Spleen (tissue), 7 donors: ENCODE data around the gene CBX2.

ENCODE experiments used
- CTCF ChIP-seq, 11 experiments: fragments of 200-600 bp in 7 of 11; fragments of 450-650 bp in 4 of 11; sonication (generic) in 4 of 11; IDR thresholded peaks in 8 of 11; conservative IDR thresholded peaks in 3 of 11; 1 replicate in 7 of 11; 2 replicates in 4 of 11; pipeline versions ENCODE4 v1.4.0 to v1.8.0; 2016 to 2021; ENCODE audit warnings: antibody characterized with exemption in 11 of 11, inconsistent platforms in 4 of 11, mild to moderate bottlenecking in 1 of 11
- POLR2A ChIP-seq, 3 donors: fragments of 450-650 bp; IDR thresholded peaks; one replicate each; pipeline ENCODE4 v1.5.1; 2017; ENCODE audit warnings: antibody characterized with exemption in 3 of 3, mild to moderate bottlenecking in 1 of 3
- POLR2AphosphoS5 ChIP-seq, 3 donors: sonication (generic); formaldehyde crosslinking; IDR thresholded peaks; one replicate each; pipeline ENCODE4 v1.5.1; 2017; ENCODE audit warnings: antibody characterized with exemption in 3 of 3
- donor health status: DM: no; HTN: no; CAD: no; lungs with moderate emphysema.
- donor health status: DM: no; HTN: no; CAD: no.
- donor health status: DM: no; HTN: no; CAD: no.

GRCh38 chr17:79821331-79822095 is 43.6 kb downstream of the CBX2 start:
- no peak for TF ChIP-seq CTCF (IDR thresholded peaks at IDR 0.05 in 8 of 11, conservative IDR thresholded peaks at IDR 0.05 in 3 of 11)
- TF ChIP-seq POLR2A (IDR thresholded peaks at IDR 0.05) = no peak
- no peak for TF ChIP-seq POLR2AphosphoS5 (IDR thresholded peaks at IDR 0.05)
